HG03097 (cell line): ENCODE results near the gene TMC7.
"Not testable (repeated sequence)": the region's sequence is repeated elsewhere in the genome, so short reads cannot be mapped to it uniquely, and the experiment has no call there.

Source experiments
- ATAC-seq: cut with Tn5 transposase; IDR thresholded peaks from one replicate; pipeline ENCODE4 v1.9.1; 2021; ENCODE audit not compliant: unreplicated experiment, low FRiP score

Gene TMC7

GRCh38 chr16:18983565-18984434, at the start of gene TMC7:
Gene TMC7 (plus strand): TSS chr16:18983934. CDS start chr16:18984064, 130 bp downstream.
- no peak for ATAC-seq

GRCh38 chr16:18936727-18937340, 46.9 kb upstream of the TMC7 start:
- no peak for ATAC-seq

GRCh38 chr16:18937390-18937789, 46.3 kb upstream of the TMC7 start:
- ATAC-seq, result no peak

- ATAC-seq, result no peak
Measured at GRCh38 chr16:18938986-18939385, 44.7 kb upstream of the TMC7 start.

- ATAC-seq, result no peak
Measured at GRCh38 chr16:18941471-18941870, 42.3 kb upstream of the TMC7 start.

- no peak for ATAC-seq
Measured at GRCh38 chr16:18942061-18942460, 41.7 kb upstream of the TMC7 start.

GRCh38 chr16:18943414-18943813, 40.3 kb upstream of the TMC7 start:
- ATAC-seq, result no peak

- ATAC-seq, result no peak
Measured at GRCh38 chr16:18945233-18945632, 38.5 kb upstream of the TMC7 start.

- ATAC-seq, result no peak
Measured at GRCh38 chr16:18948372-18949020, 35.2 kb upstream of the TMC7 start.

GRCh38 chr16:18950469-18951185, 33.1 kb upstream of the TMC7 start:
- ATAC-seq, result no peak

- no peak for ATAC-seq
Measured at GRCh38 chr16:18953547-18953946, 30.2 kb upstream of the TMC7 start.

GRCh38 chr16:18955874-18956580, 27.7 kb upstream of the TMC7 start:
- not testable (repeated sequence) for ATAC-seq

GRCh38 chr16:18956658-18957241, 27.0 kb upstream of the TMC7 start:
- not testable (repeated sequence) for ATAC-seq

GRCh38 chr16:18958621-18959029, 25.1 kb upstream of the TMC7 start:
- ATAC-seq, result no peak

GRCh38 chr16:18959031-18959505, 24.7 kb upstream of the TMC7 start:
- no peak for ATAC-seq

GRCh38 chr16:18965555-18965954, 18.2 kb upstream of the TMC7 start:
- no peak for ATAC-seq

- ATAC-seq, result no peak
Measured at GRCh38 chr16:18966791-18967190, 16.9 kb upstream of the TMC7 start.

GRCh38 chr16:18969050-18969854, 14.5 kb upstream of the TMC7 start:
- ATAC-seq, result no peak

GRCh38 chr16:18969855-18970240, 13.9 kb upstream of the TMC7 start:
- no peak for ATAC-seq
